HepG2 (cell line): Measurements from ENCODE around the gene MCU. TPM values are rescaled to one million over a fixed set of nuclear protein-coding genes. Genes with fewer than 3 reads are reported as not detected.
"Not testable (repeated sequence)": the region's sequence is repeated elsewhere in the genome, so short reads cannot be mapped to it uniquely, and the experiment has no call there.

Source experiments
- ATAC-seq: fragments of 200-7000 bp; cut with Tn5 transposase; 3 replicates; pipeline ENCODE4 v1.9.1; 2020; ENCODE audit warnings: mild to moderate bottlenecking, moderate library complexity
- BruUV-seq: library from RNA; stranded (reverse); fragments of 400-500 nt; replicated peaks from 2 replicates; lab custom pipeline; 2021; lab: Mats Ljungman, UMichigan
- CTCF ChIA-PET: fragments of 300-600 bp; formaldehyde crosslinking; extraction: SDS; loops from one replicate; lab custom pipeline; 2021; ENCODE audit warnings: low total read pairs, inconsistent platforms, low intra/inter-chr PET ratio; lab: Yijun Ruan, JAX
- POLR2A ChIA-PET: fragments of 350-600 bp; sonication (Branson Sonifier 250); formaldehyde crosslinking; loops from one replicate; lab custom pipeline; 2020; ENCODE audit warnings: antibody characterized with exemption, inconsistent platforms; lab: Yijun Ruan, JAX
- DNase-seq: peaks from one replicate; pipeline ENCODE4 v3.0.0-alpha.2; 2015; ENCODE audit warnings: low spot score
- FAIRE-seq: peaks from 3 replicates; lab custom pipeline; 2011; peaks lifted over from hg19 to GRCh38; lab: Jason Lieb, UNC
- H2AFZ ChIP-seq: one replicate; pipeline ENCODE4 v1.6.1; 2011; ENCODE audit warnings: low read length, inconsistent platforms
- H3K27ac ChIP-seq: fragments of 300-600 bp; 3 replicates; pipeline ENCODE4 v1.8.0; 2011; ENCODE audit warnings: mixed run types, mild to moderate bottlenecking, mixed read lengths, low read length, inconsistent platforms; ENCODE audit not compliant: insufficient read depth; ENCODE audit errors: extremely low read length
- H3K27me3 ChIP-seq, 2 experiments: fragments of 200-600 bp in 1 of 2; 2 replicates in 1 of 2; 3 replicates in 1 of 2; pipeline versions ENCODE4 v1.6.0 to v1.8.0; 2011; ENCODE audit warnings: low read length in 2 of 2, mild to moderate bottlenecking in 2 of 2, moderate library complexity in 2 of 2, inconsistent platforms in 1 of 2; ENCODE audit not compliant: insufficient read depth in 2 of 2, control insufficient read depth in 1 of 2
- H3K36me3 ChIP-seq, 2 experiments: fragments of 200-600 bp in 1 of 2; replicated peaks in 1 of 2; 2 replicates in 1 of 2; 3 replicates in 1 of 2; pipeline versions ENCODE4 v1.5.1 to v1.8.0; 2011; ENCODE audit warnings: low read length in 2 of 2, inconsistent platforms in 1 of 2; ENCODE audit not compliant: insufficient read depth in 2 of 2, control insufficient read depth in 1 of 2
- H3K4me1 ChIP-seq: 2 replicates; pipeline ENCODE4 v1.5.1; 2012; ENCODE audit warnings: low read length, inconsistent platforms; ENCODE audit not compliant: insufficient read depth
- H3K4me2 ChIP-seq: 2 replicates; pipeline ENCODE4 v1.6.0; 2011; ENCODE audit warnings: low read depth, low read length, inconsistent platforms
- H3K4me3 ChIP-seq, 3 experiments: fragments of 200-600 bp in 1 of 3; sonication (generic), shearing (Covaris generic) in 1 of 3; replicated peaks in 1 of 3; 2 replicates each; pipeline ENCODE4 v1.5.1; 2011 to 2016; ENCODE audit warnings: low read length in 3 of 3, inconsistent platforms in 2 of 3, low read depth in 2 of 3, mild to moderate bottlenecking in 2 of 3, control low read depth in 1 of 3, mixed read lengths in 1 of 3; ENCODE audit not compliant: insufficient read depth in 1 of 3
- H3K79me2 ChIP-seq: one replicate; pipeline ENCODE4 v1.6.1; 2011; ENCODE audit warnings: low read length, inconsistent platforms; ENCODE audit not compliant: insufficient read depth
- H3K9ac ChIP-seq: 2 replicates; pipeline ENCODE4 v1.6.0; 2011; ENCODE audit warnings: mild to moderate bottlenecking, low read depth, low read length, inconsistent platforms; ENCODE audit not compliant: insufficient read depth
- H3K9me3 ChIP-seq: 2 replicates; pipeline ENCODE4 v1.5.1; 2012; ENCODE audit warnings: mild to moderate bottlenecking, low read length
- H4K20me1 ChIP-seq: 2 replicates; pipeline ENCODE4 v1.6.0; 2011; ENCODE audit warnings: inconsistent platforms, mild to moderate bottlenecking, low read length, moderate library complexity; ENCODE audit not compliant: insufficient read depth
- E2F1 ChIP-seq: sonication (generic); formaldehyde crosslinking; IDR thresholded peaks from 2 replicates; pipeline ENCODE4 v1.5.0; 2020; ENCODE audit warnings: missing genetic modification reagents
- HMG20B ChIP-seq: conservative IDR thresholded peaks from 2 replicates; pipeline ENCODE4 v1.6.1; 2016; ENCODE audit warnings: missing genetic modification reagents, missing compliant biosample characterization
- HNF1B ChIP-seq: sonication (generic); formaldehyde crosslinking; IDR thresholded peaks from 2 replicates; pipeline ENCODE4 v1.5.1; 2020; ENCODE audit warnings: mild to moderate bottlenecking, moderate library complexity, missing genetic modification reagents
- LBX2 ChIP-seq: sonication (generic); formaldehyde crosslinking; IDR thresholded peaks from 2 replicates; pipeline ENCODE4 v1.5.0; 2020; ENCODE audit warnings: missing genetic modification reagents, mild to moderate bottlenecking, borderline replicate concordance
- NONO ChIP-seq, 2 experiments: fragments of 450-650 bp in 1 of 2; sonication (generic) in 1 of 2; formaldehyde crosslinking in 1 of 2; IDR thresholded peaks in 1 of 2; conservative IDR thresholded peaks in 1 of 2; 2 replicates each; pipeline versions ENCODE4 v1.6.1 to v1.8.0; 2017 to 2022; ENCODE audit warnings: mild to moderate bottlenecking in 1 of 2, missing genetic modification reagents in 1 of 2, moderate library complexity in 1 of 2
- NR1H2 ChIP-seq: sonication (generic); formaldehyde crosslinking; IDR thresholded peaks from 2 replicates; pipeline ENCODE4 v1.8.1; 2022; ENCODE audit warnings: low read depth, missing genetic modification reagents, borderline replicate concordance
- SAP130 ChIP-seq: IDR thresholded peaks from 2 replicates; pipeline ENCODE4 v1.6.1; 2016; ENCODE audit warnings: low read depth
- SIN3A ChIP-seq: IDR thresholded peaks from 2 replicates; pipeline ENCODE4 v1.6.1; 2011; ENCODE audit warnings: low read depth, mild to moderate bottlenecking, control low read depth, low read length, borderline replicate concordance
- SNAPC2 ChIP-seq: sonication (generic); formaldehyde crosslinking; IDR thresholded peaks from 2 replicates; pipeline ENCODE4 v1.8.1; 2022; ENCODE audit warnings: mild to moderate bottlenecking, missing genetic modification reagents
- ZNF614 ChIP-seq: IDR thresholded peaks from 2 replicates; pipeline ENCODE4 v1.6.1; 2018; ENCODE audit warnings: missing biosample characterization, missing genetic modification reagents, inconsistent platforms, borderline replicate concordance
- WGBS: methylation state at CpG from one replicate; pipeline ENCODE4 v1.1.6; 2017; ENCODE audit warnings: low lambda C conversion rate; 5-methylcytosine and 5-hydroxymethylcytosine counted together
- in situ Hi-C: cut with HindIII; loops from 2 replicates; pipeline ENCODE4 v1.10.0; 2017; ENCODE audit warnings: low pct_unique_long_range_greater_than_20kb; ENCODE audit not compliant: extremely low pct_ligation_motif_present
- intact Hi-C: fragments of 100-400 bp; cut with micrococcal nuclease; formaldehyde crosslinking; loops from one replicate; pipeline ENCODE4 v1.10.0; 2022; ENCODE audit not compliant: unreplicated experiment
- polyA plus RNA-seq, 8 experiments: library from polyadenylated mRNA; depleted of rRNA in 3 of 8; stranded (reverse) in 7 of 8; unstranded in 1 of 8; fragments of >200 nt; fragmentation: Illumina TruSeq in 4 of 8; extraction: Trizol in 4 of 8; gene quantifications; 2 replicates each; pipeline versions ENCODE4 v1.2.1 to v1.2.3, GENCODE V29; 2011 to 2016; ENCODE audit warnings: low read depth in 4 of 8, missing spikeins in 1 of 8, mixed read lengths in 1 of 8; ENCODE audit not compliant: insufficient read depth in 1 of 8
- total RNA-seq, 5 experiments: library from RNA; depleted of rRNA; stranded (reverse); fragments of >200 nt; fragmentation: Illumina TruSeq; extraction: Trizol; gene quantifications; 2 replicates each; pipeline ENCODE4 v1.2.3, GENCODE V29; 2016; ENCODE audit warnings: low read depth in 1 of 5

MCU gene
- total and polyA plus RNA-seq, 2 of the 13 experiments (the other 11 are each of a cell fraction or from before 2014, with no cell fraction given): 25.9 to 64.5 TPM

- H3K4me2 ChIP-seq: no peak overlapping the region
- no TSS peak for BruUV-seq
Observed at GRCh38 chr10:72736828-72737220, 44.9 kb downstream of the MCU start.

GRCh38 chr10:72737357-72737756, 45.4 kb downstream of the MCU start:
- H3K4me3 ChIP-seq, H3K4me2 ChIP-seq, H4K20me1 ChIP-seq, H3K9ac ChIP-seq, intact Hi-C loops, H2AFZ ChIP-seq, ATAC-seq, CTCF ChIA-PET, FAIRE-seq, H3K27ac ChIP-seq, H3K36me3 ChIP-seq, POLR2A ChIA-PET, H3K27me3 ChIP-seq, BruUV-seq, in situ Hi-C loops, H3K9me3 ChIP-seq, DNase-seq: not testable (repeated sequence)
- 96% methylated on average over 6 of the region's 6 CpGs for WGBS
- Histone ChIP-seq H3K4me1 (peaks cover 43% of the 10 kb centered on the region), H3K79me2 (peaks cover 11% of the 10 kb centered on the region)

More at GRCh38 chr10:72736828-72737220, 44.9 kb downstream of the MCU start:
- ATAC-seq (no peak), DNase-seq (no peak), FAIRE-seq (no peak)
- ChIA-PET CTCF (no interaction called here), POLR2A (no interaction called here)
- no peaks in the 10 kb centered on the region for H3K9me3 ChIP-seq
- TF ChIP-seq SIN3A (no peak), SNAPC2 (CRISPR knock-in tag) (no peak), E2F1 (no peak), HNF1B (CRISPR knock-in tag) (no peak), NR1H2 (no peak), ZNF614 (no peak), LBX2 (CRISPR knock-in tag) (no peak), HMG20B (CRISPR knock-in tag) (no peak), SAP130 (CRISPR knock-in tag) (no peak), NONO (IDR thresholded peaks at IDR 0.05) (no peak), NONO (CRISPR knock-in tag; conservative IDR thresholded peaks at IDR 0.05) (no peak)
- no peaks in the 10 kb centered on the region for H4K20me1 ChIP-seq
- H3K4me1 ChIP-seq: peaks cover 43% of the 10 kb centered on the region
- peaks cover 11% of the 10 kb centered on the region for H3K79me2 ChIP-seq
- no peak overlapping the region for H3K4me3 ChIP-seq
- in situ Hi-C loops (no loop called here), intact Hi-C loops (no loop called here)
- H3K9ac ChIP-seq: no peak overlapping the region
- H3K27ac ChIP-seq: peak overlapping the region; percentile 25
- WGBS: 93% methylated on average over 4 of the region's 4 CpGs
- no peaks in the 10 kb centered on the region for H3K36me3 ChIP-seq
- H3K27me3 ChIP-seq: no peaks in the 10 kb centered on the region
- no peak overlapping the region for H2AFZ ChIP-seq
